ENCODE results near the gene MRPL38.

MRPL38 gene

GRCh38 chr17:75849279-75849646 is 55.4 kb downstream of the MRPL38 start:
- Histone ChIP-seq H3K4me1 (ENCODE audit: control insufficient read depth, insufficient read depth, low read length) (peaks cover 20% of the 10 kb centered on the region), H3K9ac (ENCODE audit: low read length) (no peak overlapping the region), H3K27ac (ENCODE audit: low read depth, low read length) (no peak overlapping the region), H3K4me3 (ENCODE audit: low read length) (no peak overlapping the region), H3K27me3 (ENCODE audit: control insufficient read depth, insufficient read depth, low read length) (no peaks in the 10 kb centered on the region), H3K36me3 (ENCODE audit: control insufficient read depth, insufficient read depth, low read length) (peaks cover 42% of the 10 kb centered on the region)
